Keratinocyte (primary cell): ENCODE results near the gene TMCC2. TPM values are rescaled to one million over a fixed set of nuclear protein-coding genes. Genes with fewer than 3 reads are reported as not detected.

Experiments
- DNase-seq: peaks from one replicate; pipeline ENCODE4 v3.0.0-alpha.2; 2011; ENCODE audit warnings: low read depth, missing footprints, low spot score
- FAIRE-seq: peaks from 2 replicates; lab custom pipeline; 2011; peaks lifted over from hg19 to GRCh38; lab: Jason Lieb, UNC
- H2AFZ ChIP-seq: 2 replicates; pipeline ENCODE4 v1.6.0; 2012; ENCODE audit warnings: low read length, control low read depth, inconsistent platforms; ENCODE audit not compliant: control insufficient read depth
- H3K27ac ChIP-seq: 2 replicates; pipeline ENCODE4 v1.5.1; 2011; ENCODE audit warnings: low read length; ENCODE audit not compliant: control insufficient read depth, insufficient read depth
- H3K27me3 ChIP-seq: 3 replicates; pipeline ENCODE4 v1.6.0; 2011; ENCODE audit warnings: low read length; ENCODE audit not compliant: control insufficient read depth, insufficient read depth; ENCODE audit errors: extremely low read depth
- H3K36me3 ChIP-seq, 2 experiments: 2 replicates in 1 of 2; 3 replicates in 1 of 2; pipeline ENCODE4 v1.5.1; 2011; ENCODE audit warnings: low read length in 2 of 2, mild to moderate bottlenecking in 1 of 2; ENCODE audit not compliant: control insufficient read depth in 2 of 2, insufficient read depth in 2 of 2; ENCODE audit errors: extremely low read depth in 1 of 2
- H3K4me1 ChIP-seq: 3 replicates; pipeline ENCODE4 v1.5.1; 2011; ENCODE audit warnings: low read length; ENCODE audit not compliant: control insufficient read depth, insufficient read depth; ENCODE audit errors: extremely low read depth
- H3K4me2 ChIP-seq: 3 replicates; pipeline ENCODE4 v1.6.0; 2011; ENCODE audit warnings: low read depth, low read length; ENCODE audit not compliant: control insufficient read depth, insufficient read depth; ENCODE audit errors: extremely low read depth
- H3K4me3 ChIP-seq, 3 experiments: fragments of 200-600 bp in 1 of 3; sonication (generic) in 1 of 3; 2 replicates in 2 of 3; 3 replicates in 1 of 3; pipeline ENCODE4 v1.5.1; 2011 to 2016; ENCODE audit warnings: low read length in 3 of 3, mild to moderate bottlenecking in 3 of 3, control low read depth in 2 of 3, inconsistent platforms in 1 of 3, low read depth in 1 of 3, mixed read lengths in 1 of 3, mixed run types in 1 of 3, moderate library complexity in 1 of 3; ENCODE audit not compliant: control insufficient read depth in 2 of 3, insufficient read depth in 2 of 3; ENCODE audit errors: extremely low read depth in 1 of 3
- H3K79me2 ChIP-seq: 2 replicates; pipeline ENCODE4 v1.6.0; 2012; ENCODE audit warnings: low read length; ENCODE audit not compliant: control insufficient read depth, insufficient read depth
- H3K9ac ChIP-seq: 3 replicates; pipeline ENCODE4 v1.6.0; 2011; ENCODE audit warnings: low read length; ENCODE audit not compliant: control insufficient read depth, insufficient read depth; ENCODE audit errors: extremely low read depth
- H3K9me1 ChIP-seq: 3 replicates; pipeline ENCODE4 v1.6.0; 2011; ENCODE audit warnings: low read length; ENCODE audit not compliant: control insufficient read depth, insufficient read depth; ENCODE audit errors: extremely low read depth
- H3K9me3 ChIP-seq: 2 replicates; pipeline ENCODE4 v1.5.1; 2012; ENCODE audit warnings: low read depth, low read length; ENCODE audit not compliant: control insufficient read depth
- H4K20me1 ChIP-seq: 3 replicates; pipeline ENCODE4 v1.6.0; 2011; ENCODE audit warnings: low read length; ENCODE audit not compliant: control insufficient read depth, insufficient read depth; ENCODE audit errors: extremely low read depth
- CTCF ChIP-seq, 3 experiments: IDR thresholded peaks in 1 of 3; conservative IDR thresholded peaks in 1 of 3; optimal IDR thresholded peaks in 1 of 3; 2 replicates in 2 of 3; 3 replicates in 1 of 3; pipeline versions ENCODE3 to v1.5.1; 2011; ENCODE audit warnings: low read length in 3 of 3, mild to moderate bottlenecking in 3 of 3, moderate library complexity in 2 of 3, control low read depth in 1 of 3, inconsistent platforms in 1 of 3; ENCODE audit not compliant: insufficient read depth in 2 of 3; ENCODE audit errors: extremely low read depth in 1 of 3
- EZH2 ChIP-seq: IDR thresholded peaks from one replicate; pipeline ENCODE4 v1.6.1; 2012; ENCODE audit warnings: inconsistent platforms, mild to moderate bottlenecking, low read length, moderate library complexity
- dilution Hi-C: fragments of 300-500 bp; cut with MboI; formaldehyde crosslinking; loops from one replicate; pipeline ENCODE4 v1.7.0; 2020; ENCODE audit warnings: low sequenced_read_pairs; ENCODE audit not compliant: extremely low pct_ligation_motif_present
- polyA plus RNA-seq, 5 experiments: library from polyadenylated mRNA; depleted of rRNA in 3 of 5; stranded (reverse) in 3 of 5; stranded (forward) in 1 of 5; unstranded in 1 of 5; fragments of >200 nt; gene quantifications; 1 replicate in 1 of 5; 2 replicates in 3 of 5; 3 replicates in 1 of 5; pipeline versions ENCODE4 v1.2.1 to v1.2.3, GENCODE V29; 2011 to 2012; ENCODE audit warnings: missing spikeins in 2 of 5, low read depth in 1 of 5, low replicate concordance in 1 of 5

Gene TMCC2
- polyA plus RNA-seq, 1 donor (not counting 4 experiments of a cell fraction or from before 2014, with no cell fraction given): 0.60 TPM

- FAIRE-seq: no peak
- TF ChIP-seq EZH2: no peak
- no peak for TF ChIP-seq CTCF (optimal IDR thresholded peaks at IDR 0.05 in 1 of 3, IDR thresholded peaks at IDR 0.05 in 1 of 3, conservative IDR thresholded peaks at IDR 0.05 in 1 of 3; ENCODE audit: extremely low read depth in 1 of 3, insufficient read depth in 2 of 3, low read length in 3 of 3)
- peaks cover 54 to 68% of the 10 kb centered on the region in 2 experiments for H3K36me3 ChIP-seq
These were observed 76.9 kb downstream of the TMCC2 start for GRCh38 chr1:205304695-205305070.

GRCh38 chr1:205306929-205307566, 79.3 kb downstream of the TMCC2 start:
- no peak for FAIRE-seq
- dilution Hi-C loops: no loop called here
- no peak for DNase-seq
- H3K4me3 ChIP-seq: no peak overlapping the region
- peaks cover 2% of the 10 kb centered on the region for H3K9me1 ChIP-seq
- H4K20me1 ChIP-seq: peaks cover 2% of the 10 kb centered on the region
- no peaks in the 10 kb centered on the region for H3K27me3 ChIP-seq
- no peak overlapping the region for H2AFZ ChIP-seq
- no peak overlapping the region for H3K4me2 ChIP-seq
- peaks cover 17% of the 10 kb centered on the region for H3K4me1 ChIP-seq
- peaks cover 41% of the 10 kb centered on the region for H3K79me2 ChIP-seq
- no peak overlapping the region for H3K27ac ChIP-seq
- no peaks in the 10 kb centered on the region for H3K9me3 ChIP-seq
- peaks cover 70 to 82% of the 10 kb centered on the region in 2 experiments for H3K36me3 ChIP-seq
- TF ChIP-seq CTCF (optimal IDR thresholded peaks at IDR 0.05 in 1 of 3, IDR thresholded peaks at IDR 0.05 in 1 of 3, conservative IDR thresholded peaks at IDR 0.05 in 1 of 3; ENCODE audit: extremely low read depth in 1 of 3, insufficient read depth in 2 of 3, low read length in 3 of 3) (no peak), EZH2 (no peak)
- no peak overlapping the region for H3K9ac ChIP-seq

More at GRCh38 chr1:205304695-205305070, 76.9 kb downstream of the TMCC2 start:
- Histone ChIP-seq H3K79me2 (peaks cover 20% of the 10 kb centered on the region), H3K4me3 (no peak overlapping the region), H3K27me3 (no peaks in the 10 kb centered on the region), H3K9me1 (peaks cover 2% of the 10 kb centered on the region), H3K4me1 (peaks cover 31% of the 10 kb centered on the region), H4K20me1 (peaks cover 2% of the 10 kb centered on the region), H3K4me2 (peak overlapping the region; percentile 31), H3K9me3 (no peaks in the 10 kb centered on the region), H3K27ac (peak overlapping the region; percentile 36), H3K9ac (no peak overlapping the region), H2AFZ (no peak overlapping the region)
- no peak for DNase-seq
- dilution Hi-C loops: no loop called here
